Measurements from ENCODE around the gene CISH.

GRCh38 chr3:50617911-50618481 lies 6.4 kb upstream of the CISH start:
- no peak for TF ChIP-seq CTCF (conservative IDR thresholded peaks at IDR 0.05)
- no peak for TF ChIP-seq EZH2 (IDR thresholded peaks at IDR 0.05; ENCODE audit: low read depth)
